ENCODE data around the gene NEK7. TPM values are rescaled to one million over a fixed set of nuclear protein-coding genes. Genes with fewer than 3 reads are reported as not detected.

NEK7 gene
- total RNA-seq, 1 donor, result 376 TPM

- peak overlapping the region; percentile 88 for H3K27ac ChIP-seq (ENCODE audit: low read depth, low read length)
- H3K4me1 ChIP-seq (ENCODE audit: insufficient read depth, low read length), result peaks cover 59% of the 10 kb centered on the region
- no peak for DNase-seq (ENCODE audit: insufficient read length, low spot score, missing footprints)
Observed at GRCh38 chr1:198259333-198260074, 102.7 kb downstream of the NEK7 start.

DNA sequence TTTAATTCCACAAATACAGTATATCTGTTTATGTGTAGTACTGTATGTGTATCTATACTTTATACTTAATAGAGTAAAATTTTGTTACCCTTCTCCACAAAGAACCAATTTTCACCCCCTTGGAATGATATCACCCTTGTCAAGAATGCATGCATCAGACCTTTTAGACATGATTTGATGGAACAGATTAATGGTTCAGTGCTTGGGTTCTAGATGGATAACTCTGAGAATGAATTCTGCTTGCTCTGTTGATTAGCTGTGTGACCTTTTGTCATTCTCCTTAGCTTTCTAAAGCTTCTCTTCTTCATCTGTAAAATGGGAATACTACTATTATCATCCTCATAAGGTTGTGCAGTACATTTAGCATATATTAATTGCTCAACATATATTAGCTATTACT is 105.1 kb downstream of the NEK7 start:
- H3K79me2 ChIP-seq (ENCODE audit: insufficient read depth, low read length), result peaks cover 66% of the 10 kb centered on the region
- DNase-seq (ENCODE audit: insufficient read length, low spot score, missing footprints), result no peak
- TF ChIP-seq, protein P1, sequence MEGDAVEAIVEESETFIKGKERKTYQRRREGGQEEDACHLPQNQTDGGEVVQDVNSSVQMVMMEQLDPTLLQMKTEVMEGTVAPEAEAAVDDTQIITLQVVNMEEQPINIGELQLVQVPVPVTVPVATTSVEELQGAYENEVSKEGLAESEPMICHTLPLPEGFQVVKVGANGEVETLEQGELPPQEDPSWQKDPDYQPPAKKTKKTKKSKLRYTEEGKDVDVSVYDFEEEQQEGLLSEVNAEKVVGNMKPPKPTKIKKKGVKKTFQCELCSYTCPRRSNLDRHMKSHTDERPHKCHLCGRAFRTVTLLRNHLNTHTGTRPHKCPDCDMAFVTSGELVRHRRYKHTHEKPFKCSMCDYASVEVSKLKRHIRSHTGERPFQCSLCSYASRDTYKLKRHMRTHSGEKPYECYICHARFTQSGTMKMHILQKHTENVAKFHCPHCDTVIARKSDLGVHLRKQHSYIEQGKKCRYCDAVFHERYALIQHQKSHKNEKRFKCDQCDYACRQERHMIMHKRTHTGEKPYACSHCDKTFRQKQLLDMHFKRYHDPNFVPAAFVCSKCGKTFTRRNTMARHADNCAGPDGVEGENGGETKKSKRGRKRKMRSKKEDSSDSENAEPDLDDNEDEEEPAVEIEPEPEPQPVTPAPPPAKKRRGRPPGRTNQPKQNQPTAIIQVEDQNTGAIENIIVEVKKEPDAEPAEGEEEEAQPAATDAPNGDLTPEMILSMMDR (IDR thresholded peaks at IDR 0.05; ENCODE audit: extremely low read depth, low read depth, low read length), result no peak
- no peak overlapping the region for H3K27ac ChIP-seq (ENCODE audit: low read depth, low read length)
- H3K27me3 ChIP-seq (ENCODE audit: insufficient read depth, low read length), result no peaks in the 10 kb centered on the region
- H3K4me3 ChIP-seq (ENCODE audit: insufficient read depth, low read length), result no peak overlapping the region
- H3K9me3 ChIP-seq (ENCODE audit: low read depth, low read length), result no peaks in the 10 kb centered on the region
- no peak overlapping the region for H3K4me2 ChIP-seq (ENCODE audit: insufficient read depth, low read length)
- H3K4me1 ChIP-seq (ENCODE audit: insufficient read depth, low read length), result peaks cover 42% of the 10 kb centered on the region
- H4K20me1 ChIP-seq (ENCODE audit: insufficient read depth, low read length), result peaks cover 1% of the 10 kb centered on the region
- no peak overlapping the region for H2AFZ ChIP-seq (ENCODE audit: low read length)
- peaks cover 26% of the 10 kb centered on the region for H3K36me3 ChIP-seq (ENCODE audit: insufficient read depth, low read length)

More at GRCh38 chr1:198259333-198260074, 102.7 kb downstream of the NEK7 start:
- Histone ChIP-seq H4K20me1 (ENCODE audit: insufficient read depth, low read length) (no peaks in the 10 kb centered on the region), H3K79me2 (ENCODE audit: insufficient read depth, low read length) (peaks cover 73% of the 10 kb centered on the region), H2AFZ (ENCODE audit: low read length) (no peak overlapping the region), H3K4me2 (ENCODE audit: insufficient read depth, low read length) (peak overlapping the region; percentile 71), H3K4me3 (ENCODE audit: insufficient read depth, low read length) (no peak overlapping the region), H3K36me3 (ENCODE audit: insufficient read depth, low read length) (peaks cover 15% of the 10 kb centered on the region), H3K9me3 (ENCODE audit: low read depth, low read length) (no peaks in the 10 kb centered on the region), H3K27me3 (ENCODE audit: insufficient read depth, low read length) (no peaks in the 10 kb centered on the region)
- TF ChIP-seq, protein P1 (IDR thresholded peaks at IDR 0.05; ENCODE audit: extremely low read depth, low read depth, low read length), result no peak

DNA sequence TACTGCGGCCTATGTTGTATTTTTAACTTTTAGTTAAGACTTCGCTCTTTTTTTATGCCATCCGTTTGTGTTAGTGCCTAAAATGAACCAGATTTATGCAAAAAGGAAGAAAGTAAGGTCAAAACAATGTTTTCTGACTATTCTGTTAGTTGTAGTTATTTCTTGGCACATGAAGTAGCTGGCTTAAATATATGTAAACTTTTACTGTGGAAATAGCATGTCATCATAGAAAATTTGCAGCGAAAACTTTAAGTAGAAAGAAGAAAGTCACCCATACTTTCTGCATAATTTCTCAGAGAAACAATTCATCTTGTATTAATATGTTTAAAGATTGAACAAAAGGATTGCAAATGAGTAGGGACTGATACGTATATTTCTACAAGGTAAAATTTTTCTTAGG is 106.4 kb downstream of the NEK7 start:
- no peaks in the 10 kb centered on the region for H3K9me3 ChIP-seq (ENCODE audit: low read depth, low read length)
- TF ChIP-seq, protein P1 (IDR thresholded peaks at IDR 0.05; ENCODE audit: extremely low read depth, low read depth, low read length), result no peak
- no peaks in the 10 kb centered on the region for H3K27me3 ChIP-seq (ENCODE audit: insufficient read depth, low read length)
- peaks cover 42% of the 10 kb centered on the region for H3K4me1 ChIP-seq (ENCODE audit: insufficient read depth, low read length)
- H3K36me3 ChIP-seq (ENCODE audit: insufficient read depth, low read length), result peaks cover 34% of the 10 kb centered on the region
- no peak for DNase-seq (ENCODE audit: insufficient read length, low spot score, missing footprints)
- no peak overlapping the region for H2AFZ ChIP-seq (ENCODE audit: low read length)
- peaks cover 75% of the 10 kb centered on the region for H3K79me2 ChIP-seq (ENCODE audit: insufficient read depth, low read length)
- peaks cover 2% of the 10 kb centered on the region for H4K20me1 ChIP-seq (ENCODE audit: insufficient read depth, low read length)
- no peak overlapping the region for H3K4me2 ChIP-seq (ENCODE audit: insufficient read depth, low read length)
- H3K4me3 ChIP-seq (ENCODE audit: insufficient read depth, low read length), result no peak overlapping the region
- H3K27ac ChIP-seq (ENCODE audit: low read depth, low read length), result no peak overlapping the region

GRCh38 chr1:198264282-198264681 is 107.5 kb downstream of the NEK7 start:
- no peak overlapping the region for H3K4me2 ChIP-seq (ENCODE audit: insufficient read depth, low read length)
- no peak overlapping the region for H2AFZ ChIP-seq (ENCODE audit: low read length)
- H3K79me2 ChIP-seq (ENCODE audit: insufficient read depth, low read length), result peaks cover 83% of the 10 kb centered on the region
- no peak overlapping the region for H3K4me3 ChIP-seq (ENCODE audit: insufficient read depth, low read length)
- H4K20me1 ChIP-seq (ENCODE audit: insufficient read depth, low read length), result peaks cover 2% of the 10 kb centered on the region
- H3K9me3 ChIP-seq (ENCODE audit: low read depth, low read length), result no peaks in the 10 kb centered on the region
- H3K36me3 ChIP-seq (ENCODE audit: insufficient read depth, low read length), result peaks cover 42% of the 10 kb centered on the region
- TF ChIP-seq, protein P1 (IDR thresholded peaks at IDR 0.05; ENCODE audit: extremely low read depth, low read depth, low read length), result no peak
- peak overlapping the region; percentile 4 for H3K27ac ChIP-seq (ENCODE audit: low read depth, low read length)
- H3K27me3 ChIP-seq (ENCODE audit: insufficient read depth, low read length), result no peaks in the 10 kb centered on the region
- DNase-seq (ENCODE audit: insufficient read length, low spot score, missing footprints), result no peak
- peaks cover 42% of the 10 kb centered on the region for H3K4me1 ChIP-seq (ENCODE audit: insufficient read depth, low read length)
